ENCODE results near the gene MXD4. TPM values are rescaled to one million over a fixed set of nuclear protein-coding genes. Genes with fewer than 3 reads are reported as not detected.

MXD4 gene
- total RNA-seq, 2 donors from 2014 or later, result 36.7 to 43.3 TPM

GRCh38 chr4:2283199-2283711, 21.3 kb upstream of the MXD4 start:
- Histone ChIP-seq H3K27me3 (no peaks in the 10 kb centered on the region), H3K27ac (no peak overlapping the region), H3K9ac (ENCODE audit: low read depth in 2 of 2, low read length in 2 of 2) (no peak overlapping the region), H3K9me3 (no peaks in the 10 kb centered on the region), H3K36me3 (no peaks in the 10 kb centered on the region), H3K4me3 (no peak overlapping the region), H3K4me1 (no peaks in the 10 kb centered on the region)
- intact Hi-C loops (cut with DNase I), result loop anchor here (5.0 kb wide), 1 partner anchor 159 kb away; no protein-coding TSS in a partner anchor
- DNase-seq, result no peak
- TF ChIP-seq, protein P1, sequence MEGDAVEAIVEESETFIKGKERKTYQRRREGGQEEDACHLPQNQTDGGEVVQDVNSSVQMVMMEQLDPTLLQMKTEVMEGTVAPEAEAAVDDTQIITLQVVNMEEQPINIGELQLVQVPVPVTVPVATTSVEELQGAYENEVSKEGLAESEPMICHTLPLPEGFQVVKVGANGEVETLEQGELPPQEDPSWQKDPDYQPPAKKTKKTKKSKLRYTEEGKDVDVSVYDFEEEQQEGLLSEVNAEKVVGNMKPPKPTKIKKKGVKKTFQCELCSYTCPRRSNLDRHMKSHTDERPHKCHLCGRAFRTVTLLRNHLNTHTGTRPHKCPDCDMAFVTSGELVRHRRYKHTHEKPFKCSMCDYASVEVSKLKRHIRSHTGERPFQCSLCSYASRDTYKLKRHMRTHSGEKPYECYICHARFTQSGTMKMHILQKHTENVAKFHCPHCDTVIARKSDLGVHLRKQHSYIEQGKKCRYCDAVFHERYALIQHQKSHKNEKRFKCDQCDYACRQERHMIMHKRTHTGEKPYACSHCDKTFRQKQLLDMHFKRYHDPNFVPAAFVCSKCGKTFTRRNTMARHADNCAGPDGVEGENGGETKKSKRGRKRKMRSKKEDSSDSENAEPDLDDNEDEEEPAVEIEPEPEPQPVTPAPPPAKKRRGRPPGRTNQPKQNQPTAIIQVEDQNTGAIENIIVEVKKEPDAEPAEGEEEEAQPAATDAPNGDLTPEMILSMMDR (IDR thresholded peaks at IDR 0.05), result no peak

GRCh38 chr4:2281575-2282343, 19.9 kb upstream of the MXD4 start:
- TF ChIP-seq, protein P1 (IDR thresholded peaks at IDR 0.05), result no peak
- Histone ChIP-seq H3K27ac (no peak overlapping the region), H3K9ac (ENCODE audit: low read depth in 2 of 2, low read length in 2 of 2) (no peak overlapping the region), H3K27me3 (no peaks in the 10 kb centered on the region), H3K36me3 (no peaks in the 10 kb centered on the region), H3K4me3 (no peak overlapping the region), H3K4me1 (no peaks in the 10 kb centered on the region), H3K9me3 (no peaks in the 10 kb centered on the region)
- intact Hi-C loops (cut with DNase I), result loop anchor here (5.0 kb wide), 1 partner anchor 161 kb away; no protein-coding TSS in a partner anchor
- DNase-seq, result no peak

GRCh38 chr4:2280531-2281300, 18.8 kb upstream of the MXD4 start:
- no peak for DNase-seq
- intact Hi-C loops (cut with DNase I), result loop anchor here (5.0 kb wide), 1 partner anchor 162 kb away; no protein-coding TSS in a partner anchor

GRCh38 chr4:2277956-2278355, 16.0 kb upstream of the MXD4 start:
- TF ChIP-seq, protein P1 (IDR thresholded peaks at IDR 0.05), result no peak
- no peak overlapping the region for H3K4me3 ChIP-seq
- no peak overlapping the region for H3K9ac ChIP-seq (ENCODE audit: low read depth in 2 of 2, low read length in 2 of 2)
- intact Hi-C loops (cut with DNase I), result no loop called here
- no peaks in the 10 kb centered on the region for H3K4me1 ChIP-seq
- H3K9me3 ChIP-seq, result no peaks in the 10 kb centered on the region
- H3K27me3 ChIP-seq, result no peaks in the 10 kb centered on the region
- no peak overlapping the region for H3K27ac ChIP-seq
- no peak for DNase-seq
- H3K36me3 ChIP-seq, result no peaks in the 10 kb centered on the region

More at GRCh38 chr4:2280531-2281300, 18.8 kb upstream of the MXD4 start:
- TF ChIP-seq, protein P1 (IDR thresholded peaks at IDR 0.05), result no peak
- Histone ChIP-seq H3K4me1 (no peaks in the 10 kb centered on the region), H3K9me3 (no peaks in the 10 kb centered on the region), H3K36me3 (no peaks in the 10 kb centered on the region), H3K27me3 (no peaks in the 10 kb centered on the region), H3K9ac (ENCODE audit: low read depth in 2 of 2, low read length in 2 of 2) (no peak overlapping the region), H3K4me3 (no peak overlapping the region), H3K27ac (no peak overlapping the region)

GRCh38 chr4:2276581-2277325, 14.8 kb upstream of the MXD4 start:
- DNase-seq, result no peak
- Histone ChIP-seq H3K27me3 (no peaks in the 10 kb centered on the region), H3K4me1 (no peaks in the 10 kb centered on the region), H3K9ac (ENCODE audit: low read depth in 2 of 2, low read length in 2 of 2) (no peak overlapping the region), H3K36me3 (no peaks in the 10 kb centered on the region), H3K9me3 (no peaks in the 10 kb centered on the region), H3K27ac (no peak overlapping the region), H3K4me3 (no peak overlapping the region)
- intact Hi-C loops (cut with DNase I), result no loop called here
- TF ChIP-seq, protein P1 (IDR thresholded peaks at IDR 0.05), result no peak

Data from colonic mucosa (tissue), 4 donors.